Spleen (tissue), 7 donors: ENCODE results near the gene HNRNPA2B1.

Experiments
- POLR2A ChIP-seq, 3 donors: fragments of 450-650 bp; IDR thresholded peaks; one replicate each; pipeline ENCODE4 v1.5.1; 2017; ENCODE audit warnings: antibody characterized with exemption in 3 of 3, mild to moderate bottlenecking in 1 of 3
- POLR2AphosphoS5 ChIP-seq, 3 donors: sonication (generic); formaldehyde crosslinking; IDR thresholded peaks; one replicate each; pipeline ENCODE4 v1.5.1; 2017; ENCODE audit warnings: antibody characterized with exemption in 3 of 3
- TF ChIP-seq, protein P1 (sequence below), 11 experiments: fragments of 200-600 bp in 7 of 11; fragments of 450-650 bp in 4 of 11; sonication (generic) in 4 of 11; IDR thresholded peaks in 8 of 11; conservative IDR thresholded peaks in 3 of 11; 1 replicate in 7 of 11; 2 replicates in 4 of 11; pipeline versions ENCODE4 v1.4.0 to v1.8.0; 2016 to 2021; ENCODE audit warnings: antibody characterized with exemption in 11 of 11, inconsistent platforms in 4 of 11, mild to moderate bottlenecking in 1 of 11
- donor health status: DM: no; HTN: no; CAD: no; lungs with moderate emphysema.
- donor health status: DM: no; HTN: no; CAD: no.
- donor health status: DM: no; HTN: no; CAD: no.

DNA sequence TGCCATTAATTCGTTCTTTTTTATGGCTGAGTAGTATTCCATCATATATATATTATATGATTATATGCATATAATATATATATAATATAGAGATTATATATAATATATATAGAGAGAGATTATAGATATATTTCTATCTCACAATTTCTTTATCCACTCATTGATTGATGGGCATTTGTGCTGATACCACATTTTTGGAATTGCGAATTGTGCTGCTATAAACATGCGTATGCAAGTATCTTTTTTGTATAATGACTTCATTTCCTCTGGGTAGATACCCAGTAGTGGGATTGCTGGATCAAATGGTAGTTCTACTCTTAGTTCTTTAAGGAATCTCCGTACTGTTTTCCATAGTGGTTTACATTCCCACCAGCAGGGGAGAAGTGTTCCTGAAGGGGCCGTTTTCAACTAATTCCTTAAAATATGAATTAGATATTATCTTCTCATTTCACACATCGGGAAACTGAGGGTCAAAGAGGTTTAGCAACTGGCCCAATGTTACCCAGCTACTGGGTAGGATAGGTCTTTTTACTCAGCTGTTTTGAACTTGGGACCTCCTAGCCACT is 32.0 kb downstream of the HNRNPA2B1 start:
- TF ChIP-seq, protein P1, sequence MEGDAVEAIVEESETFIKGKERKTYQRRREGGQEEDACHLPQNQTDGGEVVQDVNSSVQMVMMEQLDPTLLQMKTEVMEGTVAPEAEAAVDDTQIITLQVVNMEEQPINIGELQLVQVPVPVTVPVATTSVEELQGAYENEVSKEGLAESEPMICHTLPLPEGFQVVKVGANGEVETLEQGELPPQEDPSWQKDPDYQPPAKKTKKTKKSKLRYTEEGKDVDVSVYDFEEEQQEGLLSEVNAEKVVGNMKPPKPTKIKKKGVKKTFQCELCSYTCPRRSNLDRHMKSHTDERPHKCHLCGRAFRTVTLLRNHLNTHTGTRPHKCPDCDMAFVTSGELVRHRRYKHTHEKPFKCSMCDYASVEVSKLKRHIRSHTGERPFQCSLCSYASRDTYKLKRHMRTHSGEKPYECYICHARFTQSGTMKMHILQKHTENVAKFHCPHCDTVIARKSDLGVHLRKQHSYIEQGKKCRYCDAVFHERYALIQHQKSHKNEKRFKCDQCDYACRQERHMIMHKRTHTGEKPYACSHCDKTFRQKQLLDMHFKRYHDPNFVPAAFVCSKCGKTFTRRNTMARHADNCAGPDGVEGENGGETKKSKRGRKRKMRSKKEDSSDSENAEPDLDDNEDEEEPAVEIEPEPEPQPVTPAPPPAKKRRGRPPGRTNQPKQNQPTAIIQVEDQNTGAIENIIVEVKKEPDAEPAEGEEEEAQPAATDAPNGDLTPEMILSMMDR (IDR thresholded peaks at IDR 0.05 in 8 of 11, conservative IDR thresholded peaks at IDR 0.05 in 3 of 11): no peak
- no peak for TF ChIP-seq POLR2A (IDR thresholded peaks at IDR 0.05)
- TF ChIP-seq POLR2AphosphoS5 (IDR thresholded peaks at IDR 0.05): no peak
